Endodermal cell (in vitro differentiated cells): ENCODE results near the gene SOWAHD. TPM values are rescaled to one million over a fixed set of nuclear protein-coding genes. Genes with fewer than 3 reads are reported as not detected.

Experiments used
- DNase-seq: peaks from one replicate; pipeline ENCODE4 v3.0.0-alpha.2; 2017
- H3K27ac ChIP-seq: 2 replicates; pipeline ENCODE4 v1.5.1; 2013; ENCODE audit warnings: mild to moderate bottlenecking, low read depth, low read length, moderate library complexity
- H3K27me3 ChIP-seq: 2 replicates; pipeline ENCODE4 v1.6.1; 2013; ENCODE audit warnings: mild to moderate bottlenecking, low read length, moderate library complexity; ENCODE audit not compliant: insufficient read depth, control insufficient read depth, poor library complexity, severe bottlenecking
- H3K36me3 ChIP-seq: 2 replicates; pipeline ENCODE4 v1.7.0; 2013; ENCODE audit warnings: mild to moderate bottlenecking, low read length, moderate library complexity; ENCODE audit not compliant: control insufficient read depth, insufficient read depth
- H3K4me1 ChIP-seq: one replicate; pipeline ENCODE4 v1.7.0; 2013; ENCODE audit warnings: low read length; ENCODE audit not compliant: control insufficient read depth, insufficient read depth
- H3K4me3 ChIP-seq: 2 replicates; pipeline ENCODE4 v1.5.1; 2013; ENCODE audit warnings: mild to moderate bottlenecking, low read length, moderate library complexity
- H3K9ac ChIP-seq: 2 replicates; pipeline ENCODE4 v1.6.1; 2013; ENCODE audit warnings: mild to moderate bottlenecking, low read length, moderate library complexity; ENCODE audit not compliant: poor library complexity, severe bottlenecking; ENCODE audit errors: extremely low read depth
- H3K9me3 ChIP-seq: 2 replicates; pipeline ENCODE4 v1.6.1; 2013; ENCODE audit warnings: mild to moderate bottlenecking, low read length, moderate library complexity; ENCODE audit not compliant: control insufficient read depth
- H3K27ac Mint-ChIP-seq: 2 replicates; pipeline ENCODE4 v1.8.0; 2020; ENCODE audit warnings: mixed read lengths
- H3K27me3 Mint-ChIP-seq: 2 replicates; pipeline ENCODE4 v1.8.0; 2021; ENCODE audit warnings: mild to moderate bottlenecking, mixed read lengths; ENCODE audit not compliant: insufficient read depth
- H3K36me3 Mint-ChIP-seq: 2 replicates; pipeline ENCODE4 v1.8.0; 2020; ENCODE audit warnings: low read depth, mixed read lengths
- H3K4me1 Mint-ChIP-seq: 2 replicates; pipeline ENCODE4 v1.8.0; 2020; ENCODE audit warnings: mixed read lengths
- H3K4me3 Mint-ChIP-seq: 2 replicates; pipeline ENCODE4 v1.8.0; 2020; ENCODE audit warnings: mild to moderate bottlenecking, moderate library complexity, mixed read lengths
- H3K9me3 Mint-ChIP-seq: 2 replicates; pipeline ENCODE4 v1.8.0; 2020; ENCODE audit warnings: mild to moderate bottlenecking, mixed read lengths
- CTCF ChIP-seq: fragments of 200-600 bp; sonication (generic); conservative IDR thresholded peaks from 2 replicates; pipeline ENCODE4 v1.5.0; 2021; ENCODE audit warnings: antibody characterized with exemption, mild to moderate bottlenecking
- WGBS, 2 experiments: methylation state at CpG; one replicate each; pipeline versions ENCODE4 v1.1.5 to v1.1.7; 2013; ENCODE audit warnings: missing lambda C conversion rate in 2 of 2, mixed read lengths in 1 of 2; ENCODE audit not compliant: insufficient coverage in 1 of 2, insufficient read length in 1 of 2; 5-methylcytosine and 5-hydroxymethylcytosine counted together
- total RNA-seq, 2 donors: library from RNA; stranded (reverse); fragmentation: NEBNext Ultra II Directional in 1 of 2; extraction: Animal tissue kit (Norgen Biotek cat#: 25700) in 1 of 2; gene quantifications; 2 replicates in 1 of 2; 3 replicates in 1 of 2; pipeline ENCODE4 v1.2.1, GENCODE V29; 2021

SOWAHD gene
- total RNA-seq, 2 donors from 2014 or later = 1.7 to 2.7 TPM

GRCh38 chrX:119721487-119721886 is 36.9 kb upstream of the SOWAHD start:
- Histone ChIP-seq H3K4me3 (no peak overlapping the region), H3K27me3 (no peaks in the 10 kb centered on the region), H3K9ac (no peak overlapping the region), H3K36me3 (no peaks in the 10 kb centered on the region), H3K4me1 (no peaks in the 10 kb centered on the region), H3K9me3 (no peaks in the 10 kb centered on the region), H3K27ac (no peak overlapping the region)
- no peaks in the 10 kb centered on the region for H3K36me3 Mint-ChIP-seq
- no peak overlapping the region for H3K27ac Mint-ChIP-seq
- H3K9me3 Mint-ChIP-seq = peaks cover 46% of the 10 kb centered on the region
- no peak overlapping the region for H3K4me3 Mint-ChIP-seq
- DNase-seq = no peak
- no peaks in the 10 kb centered on the region for H3K27me3 Mint-ChIP-seq
- no peak for TF ChIP-seq CTCF
- H3K4me1 Mint-ChIP-seq = no peaks in the 10 kb centered on the region
- WGBS, 2 experiments = 90 to 100% methylated on average over 1 to 5 of the region's 6 CpGs

- Mint-ChIP-seq H3K27ac (no peak overlapping the region), H3K4me1 (peaks cover under 1% of the 10 kb centered on the region), H3K4me3 (no peak overlapping the region), H3K9me3 (peaks cover 45% of the 10 kb centered on the region), H3K27me3 (no peaks in the 10 kb centered on the region), H3K36me3 (no peaks in the 10 kb centered on the region)
- Histone ChIP-seq H3K27ac (no peak overlapping the region), H3K9ac (no peak overlapping the region), H3K9me3 (no peaks in the 10 kb centered on the region), H3K4me3 (no peak overlapping the region), H3K36me3 (no peaks in the 10 kb centered on the region), H3K4me1 (no peaks in the 10 kb centered on the region), H3K27me3 (no peaks in the 10 kb centered on the region)
- TF ChIP-seq CTCF = no peak
- 100% methylated on average over 1 to 2 of the region's 2 CpGs for WGBS, 2 experiments
- no peak for DNase-seq
Measured at GRCh38 chrX:119721926-119722325, 36.5 kb upstream of the SOWAHD start.

GRCh38 chrX:119726900-119727555 is 31.4 kb upstream of the SOWAHD start:
- DNase-seq = no peak
- Histone ChIP-seq H3K9me3 (no peaks in the 10 kb centered on the region), H3K27me3 (no peaks in the 10 kb centered on the region), H3K36me3 (no peaks in the 10 kb centered on the region), H3K4me3 (no peak overlapping the region), H3K27ac (no peak overlapping the region), H3K4me1 (no peaks in the 10 kb centered on the region), H3K9ac (no peak overlapping the region)
- WGBS, 2 experiments = 66 to 73% methylated on average over 5 to 7 of the region's 7 CpGs
- TF ChIP-seq CTCF = no peak
- Mint-ChIP-seq H3K4me1 (peaks cover 4% of the 10 kb centered on the region), H3K9me3 (peaks cover 49% of the 10 kb centered on the region), H3K36me3 (no peaks in the 10 kb centered on the region), H3K27me3 (no peaks in the 10 kb centered on the region), H3K27ac (no peak overlapping the region), H3K4me3 (no peak overlapping the region)
